Testis (tissue), 2 donors: ENCODE data around the gene ELK3.

Experiments used
- POLR2A ChIP-seq: fragments of 450-650 bp; IDR thresholded peaks from one replicate; pipeline ENCODE4 v1.6.1; 2017; ENCODE audit warnings: antibody characterized with exemption, mild to moderate bottlenecking, moderate library complexity
- TF ChIP-seq, protein P1 (sequence below), 3 experiments: fragments of 450-650 bp in 2 of 3; fragments of 200-600 bp in 1 of 3; sonication (generic) in 1 of 3; IDR thresholded peaks; one replicate each; pipeline ENCODE4 v1.5.1; 2016 to 2019; ENCODE audit warnings: antibody characterized with exemption in 3 of 3, mild to moderate bottlenecking in 2 of 3, moderate library complexity in 1 of 3

DNA sequence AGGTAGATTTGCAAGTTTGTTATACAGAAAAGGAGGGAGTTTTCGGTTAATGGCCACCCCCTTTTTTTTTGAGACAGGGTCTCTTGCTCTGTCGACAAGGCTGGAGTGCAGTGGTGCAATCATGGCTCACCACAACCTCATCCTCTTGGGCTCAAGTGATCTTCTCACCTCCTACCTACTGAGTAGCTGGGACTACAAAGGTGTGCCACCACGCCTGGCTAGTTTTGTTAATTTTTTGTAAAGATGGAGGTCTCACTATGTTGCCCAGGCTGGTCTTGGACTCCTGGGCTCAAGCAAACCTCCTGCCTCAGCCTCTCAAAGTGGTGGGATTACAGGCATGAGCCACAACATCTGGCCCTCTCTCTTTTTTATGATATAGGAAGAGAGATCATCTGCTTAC lies 111.5 kb downstream of the ELK3 start:
- TF ChIP-seq POLR2A, result no peak
- TF ChIP-seq, protein P1, sequence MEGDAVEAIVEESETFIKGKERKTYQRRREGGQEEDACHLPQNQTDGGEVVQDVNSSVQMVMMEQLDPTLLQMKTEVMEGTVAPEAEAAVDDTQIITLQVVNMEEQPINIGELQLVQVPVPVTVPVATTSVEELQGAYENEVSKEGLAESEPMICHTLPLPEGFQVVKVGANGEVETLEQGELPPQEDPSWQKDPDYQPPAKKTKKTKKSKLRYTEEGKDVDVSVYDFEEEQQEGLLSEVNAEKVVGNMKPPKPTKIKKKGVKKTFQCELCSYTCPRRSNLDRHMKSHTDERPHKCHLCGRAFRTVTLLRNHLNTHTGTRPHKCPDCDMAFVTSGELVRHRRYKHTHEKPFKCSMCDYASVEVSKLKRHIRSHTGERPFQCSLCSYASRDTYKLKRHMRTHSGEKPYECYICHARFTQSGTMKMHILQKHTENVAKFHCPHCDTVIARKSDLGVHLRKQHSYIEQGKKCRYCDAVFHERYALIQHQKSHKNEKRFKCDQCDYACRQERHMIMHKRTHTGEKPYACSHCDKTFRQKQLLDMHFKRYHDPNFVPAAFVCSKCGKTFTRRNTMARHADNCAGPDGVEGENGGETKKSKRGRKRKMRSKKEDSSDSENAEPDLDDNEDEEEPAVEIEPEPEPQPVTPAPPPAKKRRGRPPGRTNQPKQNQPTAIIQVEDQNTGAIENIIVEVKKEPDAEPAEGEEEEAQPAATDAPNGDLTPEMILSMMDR (IDR thresholded peaks at IDR 0.05), result no peak
